Immature natural killer cell (primary cell): Measurements from ENCODE around the gene TULP4. TPM values are rescaled to one million over a fixed set of nuclear protein-coding genes. Genes with fewer than 3 reads are reported as not detected.
"Not testable (repeated sequence)": the region's sequence is repeated elsewhere in the genome, so short reads cannot be mapped to it uniquely, and the experiment has no call there.

Experiments
- DNase-seq, 3 donors: peaks; one replicate each; pipeline ENCODE4 v3.0.0; 2022; ENCODE audit warnings: mixed read lengths in 1 of 3
- H3K27ac Mint-ChIP-seq, 6 donors: one replicate each; pipeline ENCODE4 v1.8.0; 2020; ENCODE audit warnings: mixed read lengths in 6 of 6, mild to moderate bottlenecking in 5 of 6, inconsistent platforms in 4 of 6, moderate library complexity in 3 of 6
- H3K27me3 Mint-ChIP-seq, 3 donors: one replicate each; pipeline ENCODE4 v1.8.0; 2020 to 2021; ENCODE audit warnings: low read depth in 3 of 3, mild to moderate bottlenecking in 3 of 3, mixed read lengths in 3 of 3, moderate library complexity in 3 of 3, inconsistent platforms in 1 of 3
- H3K36me3 Mint-ChIP-seq, 3 donors: one replicate each; pipeline ENCODE4 v1.8.0; 2020; ENCODE audit warnings: mixed read lengths in 3 of 3, inconsistent platforms in 2 of 3, mild to moderate bottlenecking in 2 of 3
- H3K4me1 Mint-ChIP-seq, 2 donors: one replicate each; pipeline ENCODE4 v1.8.0; 2020; ENCODE audit warnings: inconsistent platforms in 2 of 2, mild to moderate bottlenecking in 2 of 2, mixed read lengths in 2 of 2, moderate library complexity in 1 of 2
- H3K4me3 Mint-ChIP-seq, 5 donors: one replicate each; pipeline ENCODE4 v1.8.0; 2020; ENCODE audit warnings: mild to moderate bottlenecking in 5 of 5, mixed read lengths in 5 of 5, inconsistent platforms in 3 of 5, moderate library complexity in 3 of 5
- H3K9me3 Mint-ChIP-seq, 6 donors: one replicate each; pipeline ENCODE4 v1.8.0; 2020; ENCODE audit warnings: mild to moderate bottlenecking in 6 of 6, mixed read lengths in 6 of 6, inconsistent platforms in 4 of 6, moderate library complexity in 3 of 6
- polyA plus RNA-seq, 3 donors: library from polyadenylated mRNA; unstranded; fragments of 300-500 nt; fragmentation: Illumina TruSeq; gene quantifications; one replicate each; pipeline ENCODE4 v1.2.3, GENCODE V29; 2021

TULP4 gene
- polyA plus RNA-seq, 3 donors from 2014 or later: 19.0 to 46.9 (median 22.2) TPM

DNA sequence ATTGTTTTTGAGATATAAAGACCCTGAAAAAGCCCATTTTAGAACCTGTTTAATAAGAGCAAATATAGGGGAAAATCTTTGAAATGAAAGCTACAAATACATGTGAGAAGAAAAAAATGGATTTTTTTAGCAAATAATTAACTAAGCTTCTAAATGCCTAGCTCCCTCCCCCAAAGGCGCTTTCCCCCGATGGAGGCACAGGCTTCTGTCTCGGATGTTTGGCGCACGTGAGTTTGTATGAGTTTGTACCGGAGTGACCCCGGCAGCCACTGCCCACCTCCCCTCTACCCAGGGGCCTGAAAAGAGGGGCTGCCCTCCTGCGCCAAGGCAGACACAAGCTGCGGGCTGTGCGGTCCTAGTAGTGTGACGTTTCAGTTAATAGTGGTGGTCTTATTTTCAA lies 197.2 kb downstream of the TULP4 start:
- H3K4me3 Mint-ChIP-seq: no peak overlapping the region
- H3K9me3 Mint-ChIP-seq: no peaks in the 10 kb centered on the region
- H3K36me3 Mint-ChIP-seq: peaks cover 4 to 31% (median 27%) of the 10 kb centered on the region in 3 donors
- H3K27ac Mint-ChIP-seq: no peak overlapping the region
- H3K27me3 Mint-ChIP-seq: peaks cover 0 to 2% (median 2%) of the 10 kb centered on the region in 3 donors
- DNase-seq: no peak
- peaks cover 14 to 15% of the 10 kb centered on the region in 2 donors for H3K4me1 Mint-ChIP-seq

DNA sequence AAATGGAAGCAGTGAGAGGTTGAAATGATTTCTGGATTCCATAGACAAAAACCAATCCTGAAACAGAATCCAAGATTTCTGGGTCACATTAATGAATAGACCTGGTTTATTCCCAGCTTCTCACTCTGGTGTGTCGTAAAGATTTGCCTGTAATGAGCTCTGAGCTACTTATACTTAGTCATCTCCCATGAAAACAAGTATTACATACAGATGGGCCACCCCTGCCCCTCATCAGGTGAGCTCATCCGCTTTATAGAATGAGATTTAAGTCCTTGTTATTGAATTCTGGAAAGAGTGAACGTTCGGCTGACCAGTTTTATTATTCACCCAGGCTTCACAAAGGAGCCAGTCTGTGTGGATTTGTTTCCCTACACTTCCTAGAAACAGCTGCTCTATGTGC lies 200.5 kb downstream of the TULP4 start:
- H3K4me1 Mint-ChIP-seq: peaks cover 41 to 46% of the 10 kb centered on the region in 2 donors
- peaks cover 0 to 6% (median 1%) of the 10 kb centered on the region in 3 donors for H3K27me3 Mint-ChIP-seq
- peaks cover 0 to 9% (median 6%) of the 10 kb centered on the region in 3 donors for H3K36me3 Mint-ChIP-seq
- H3K4me3 Mint-ChIP-seq: no peak overlapping the region
- H3K9me3 Mint-ChIP-seq: no peaks in the 10 kb centered on the region
- no peak for DNase-seq
- no peak overlapping the region for H3K27ac Mint-ChIP-seq

DNA sequence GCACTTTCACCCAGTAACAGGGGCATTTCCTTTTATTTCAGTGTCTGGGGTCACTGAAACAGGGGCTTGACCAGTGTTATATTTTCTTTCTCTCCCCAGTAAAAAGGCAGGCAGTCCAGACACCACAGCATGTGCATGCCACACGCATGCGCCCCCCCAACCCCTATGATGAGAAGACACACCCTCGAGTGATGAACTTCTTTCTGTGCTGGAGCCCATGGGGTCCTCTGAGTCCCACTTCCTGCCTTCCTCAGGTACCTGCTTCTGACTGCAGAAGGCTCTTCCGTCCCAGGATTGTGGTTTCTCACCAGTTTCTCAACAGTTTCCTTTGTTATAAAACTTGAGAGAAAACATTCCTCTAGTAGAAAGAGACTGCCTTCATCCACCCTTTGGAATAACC lies 201.9 kb downstream of the TULP4 start:
- H3K4me3 Mint-ChIP-seq: peak overlapping the region; percentile 16 to 66 (median 42)
- peaks cover 3 to 10% (median 6%) of the 10 kb centered on the region in 3 donors for H3K27me3 Mint-ChIP-seq
- H3K9me3 Mint-ChIP-seq: no peaks in the 10 kb centered on the region
- DNase-seq: no peak
- peaks cover 0 to 3% (median 0%) of the 10 kb centered on the region in 3 donors for H3K36me3 Mint-ChIP-seq
- H3K27ac Mint-ChIP-seq: peak overlapping the region in 3 of 6 donors; percentile 10 to 67 (median 53)
- peaks cover 52 to 55% of the 10 kb centered on the region in 2 donors for H3K4me1 Mint-ChIP-seq

DNA sequence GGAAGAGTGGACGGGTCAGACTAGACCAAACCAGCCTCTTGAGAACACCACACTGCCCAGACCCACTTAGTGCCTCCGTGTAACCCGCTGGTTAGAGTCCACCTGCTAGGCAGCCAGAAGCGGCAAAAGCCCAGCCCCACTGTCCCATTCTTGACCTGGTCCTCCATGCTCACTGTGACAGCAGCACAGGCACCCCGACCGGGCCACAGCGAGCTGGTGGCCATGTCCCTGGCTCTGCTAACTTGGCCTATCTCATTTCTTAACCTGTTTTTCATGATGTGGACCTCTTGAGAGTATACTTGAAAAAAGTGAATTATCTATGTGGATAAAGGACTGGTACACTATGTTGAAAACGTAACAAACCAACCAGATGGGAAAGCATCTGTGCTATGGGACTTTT lies 202.7 kb downstream of the TULP4 start:
- Mint-ChIP-seq H3K9me3 (no peaks in the 10 kb centered on the region), H3K27me3 (peaks cover 3 to 15% (median 10%) of the 10 kb centered on the region in 3 donors), H3K4me1 (peaks cover 52 to 55% of the 10 kb centered on the region in 2 donors), H3K36me3 (peaks cover 0 to 3% (median 0%) of the 10 kb centered on the region in 3 donors), H3K27ac (peak overlapping the region in 3 of 6 donors; percentile 22 to 38 (median 38)), H3K4me3 (peak overlapping the region in 1 of 5 donors; percentile 66)
- DNase-seq: no peak

DNA sequence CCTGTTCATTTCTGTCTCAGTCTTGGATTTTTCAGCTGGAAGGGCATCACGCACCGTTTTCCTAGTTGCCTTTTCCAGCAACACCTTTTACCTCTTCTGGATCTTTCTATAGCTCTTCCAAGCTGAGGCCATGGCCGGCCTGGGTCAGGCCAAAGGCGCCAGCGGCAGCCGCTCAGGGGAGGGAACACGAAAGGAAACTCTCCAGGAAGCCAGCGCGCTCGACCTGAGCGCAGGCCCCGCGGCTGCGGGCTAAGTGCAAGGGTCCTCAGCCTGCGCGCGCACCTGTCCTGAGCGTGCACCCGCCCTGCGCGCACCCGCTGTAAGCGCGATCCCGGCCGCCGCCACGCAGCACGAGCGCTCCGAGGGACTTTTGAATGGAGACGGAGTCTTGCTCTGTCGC lies 203.8 kb downstream of the TULP4 start:
- Mint-ChIP-seq H3K4me1 (peaks cover 52 to 55% of the 10 kb centered on the region in 2 donors), H3K36me3 (no peaks in the 10 kb centered on the region), H3K27ac (no peak overlapping the region), H3K9me3 (no peaks in the 10 kb centered on the region), H3K27me3 (peaks cover 6 to 20% (median 12%) of the 10 kb centered on the region in 3 donors), H3K4me3 (peak overlapping the region in 2 of 5 donors; percentile 17 to 40)
- DNase-seq: no peak

DNA sequence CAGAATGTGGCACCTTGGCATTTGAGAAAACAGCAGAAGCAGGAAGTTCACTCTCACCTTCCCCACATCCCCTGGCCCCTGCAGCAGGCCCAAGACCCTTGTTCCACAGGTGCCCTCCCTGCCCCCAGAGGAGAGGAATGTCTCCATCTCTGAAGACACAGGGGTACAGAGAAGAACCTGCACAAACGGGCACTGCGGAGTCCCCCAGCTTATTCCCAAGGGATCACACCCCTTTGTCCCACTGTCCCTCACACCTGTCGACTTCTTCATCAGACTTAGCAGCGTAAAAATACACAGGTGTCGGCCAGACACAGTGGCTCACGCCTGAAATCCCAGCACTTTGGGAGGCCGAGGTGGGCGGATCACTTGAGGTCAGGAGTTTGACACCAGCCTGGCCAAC lies 204.8 kb downstream of the TULP4 start:
- Mint-ChIP-seq H3K9me3 (no peaks in the 10 kb centered on the region), H3K27ac (peak overlapping the region in 2 of 6 donors; percentile 45 to 83), H3K4me3 (peak overlapping the region in 4 of 5 donors; percentile 17 to 88 (median 78)), H3K27me3 (peaks cover 6 to 20% (median 12%) of the 10 kb centered on the region in 3 donors), H3K4me1 (peaks cover 52 to 55% of the 10 kb centered on the region in 2 donors), H3K36me3 (no peaks in the 10 kb centered on the region)
- no peak for DNase-seq

DNA sequence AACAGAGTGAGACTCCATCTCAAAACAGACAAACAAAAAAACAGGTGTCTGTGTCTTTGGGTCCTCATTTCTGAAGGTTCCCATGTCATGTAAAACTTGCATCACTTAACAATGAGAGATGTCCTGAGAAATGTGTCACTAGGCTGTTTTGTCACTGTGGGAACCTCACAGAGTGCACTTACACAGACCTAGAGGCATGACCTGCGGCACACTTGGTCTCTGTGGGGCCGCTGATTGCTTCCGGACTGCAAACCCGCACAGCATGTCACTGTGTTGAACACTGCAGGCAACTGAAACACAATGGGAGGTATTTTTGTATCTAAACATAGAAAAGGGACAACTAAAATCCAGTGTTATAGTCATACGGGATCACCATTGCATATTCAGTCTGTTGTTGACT lies 205.3 kb downstream of the TULP4 start:
- H3K36me3 Mint-ChIP-seq: no peaks in the 10 kb centered on the region
- peak overlapping the region in 4 of 6 donors; percentile 28 to 83 (median 60) for H3K27ac Mint-ChIP-seq
- H3K27me3 Mint-ChIP-seq: peaks cover 7 to 22% (median 14%) of the 10 kb centered on the region in 3 donors
- peak overlapping the region; percentile 74 to 88 (median 85) for H3K4me3 Mint-ChIP-seq
- peak in 2 of 3 donors; percentile 42 to 56 for DNase-seq
- peaks cover 52 to 55% of the 10 kb centered on the region in 2 donors for H3K4me1 Mint-ChIP-seq
- no peaks in the 10 kb centered on the region for H3K9me3 Mint-ChIP-seq

DNA sequence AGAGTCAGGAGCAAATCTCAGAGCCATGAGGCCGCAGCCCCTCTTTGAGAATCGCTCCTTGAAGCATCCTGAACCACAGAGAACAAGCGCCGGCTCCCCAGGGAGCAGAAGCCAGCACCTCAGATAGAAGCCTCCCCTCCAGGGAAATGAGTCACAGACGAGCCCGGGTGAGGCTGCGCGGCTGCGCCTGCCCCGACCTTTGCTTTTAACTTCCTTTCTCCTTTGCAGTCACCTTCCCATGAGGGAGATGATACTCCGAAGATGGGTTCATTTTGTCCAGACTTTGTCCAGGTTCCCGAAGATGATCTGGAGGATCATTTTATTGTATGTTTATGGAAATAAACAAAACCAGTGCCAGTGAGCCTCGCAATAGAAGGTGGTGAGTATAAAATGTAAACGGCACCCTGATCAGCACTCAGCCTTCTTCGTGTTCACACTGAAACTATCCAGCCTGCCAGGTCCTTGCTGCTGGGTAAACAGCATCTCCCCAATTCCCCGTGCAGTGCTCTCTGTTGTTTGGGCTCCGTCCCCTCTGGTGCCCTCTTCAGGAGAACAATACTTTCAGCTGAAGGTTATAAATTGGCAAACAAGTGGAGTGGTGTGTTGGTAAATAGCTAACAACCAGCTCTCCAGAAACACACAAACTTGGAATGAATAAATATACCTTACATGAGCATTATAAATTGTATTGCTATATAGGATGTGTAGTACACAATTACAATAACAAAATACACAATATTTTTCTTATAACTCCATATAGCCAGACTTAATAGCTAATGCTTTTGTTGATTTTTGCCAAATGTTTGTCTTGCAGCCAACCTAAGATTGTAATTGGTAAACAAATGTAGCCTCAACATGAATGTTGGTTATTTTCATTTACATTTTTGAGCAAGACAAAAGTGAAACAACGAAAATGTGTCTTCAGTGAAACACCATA lies 206.2 kb downstream of the TULP4 start:
- no peaks in the 10 kb centered on the region for H3K9me3 Mint-ChIP-seq
- peak in 2 of 3 donors; percentile 32 to 46 for DNase-seq
- H3K27ac Mint-ChIP-seq: peak overlapping the region; percentile 26 to 83 (median 68)
- H3K36me3 Mint-ChIP-seq: no peaks in the 10 kb centered on the region
- H3K4me3 Mint-ChIP-seq: peak overlapping the region; percentile 80 to 88 (median 85)
- H3K4me1 Mint-ChIP-seq: peaks cover 50 to 51% of the 10 kb centered on the region in 2 donors
- peaks cover 9 to 23% (median 14%) of the 10 kb centered on the region in 3 donors for H3K27me3 Mint-ChIP-seq

DNA sequence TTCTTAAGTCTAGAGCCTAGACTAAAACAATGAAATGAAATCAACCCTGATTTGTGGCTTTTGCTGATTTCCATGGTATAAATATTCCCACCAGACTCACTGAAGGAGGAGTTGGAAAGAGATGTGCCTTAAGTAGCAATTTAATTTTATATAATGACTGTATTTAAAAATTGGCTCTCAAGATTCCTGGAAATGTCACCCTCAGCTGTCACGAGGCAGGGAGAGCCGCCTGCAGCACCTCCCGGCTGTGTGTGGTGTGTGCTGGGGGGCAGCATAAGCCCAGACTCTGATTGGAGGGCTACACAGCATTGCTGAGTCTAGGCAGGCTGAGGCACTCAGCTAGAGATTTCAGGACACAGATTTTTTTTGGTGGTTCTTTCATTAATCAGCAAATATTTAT lies 207.0 kb downstream of the TULP4 start:
- Mint-ChIP-seq H3K4me1 (peaks cover 42 to 43% of the 10 kb centered on the region in 2 donors), H3K27me3 (peaks cover 12 to 28% (median 14%) of the 10 kb centered on the region in 3 donors), H3K9me3 (no peaks in the 10 kb centered on the region), H3K36me3 (no peaks in the 10 kb centered on the region), H3K4me3 (no peak overlapping the region), H3K27ac (no peak overlapping the region)
- no peak for DNase-seq

DNA sequence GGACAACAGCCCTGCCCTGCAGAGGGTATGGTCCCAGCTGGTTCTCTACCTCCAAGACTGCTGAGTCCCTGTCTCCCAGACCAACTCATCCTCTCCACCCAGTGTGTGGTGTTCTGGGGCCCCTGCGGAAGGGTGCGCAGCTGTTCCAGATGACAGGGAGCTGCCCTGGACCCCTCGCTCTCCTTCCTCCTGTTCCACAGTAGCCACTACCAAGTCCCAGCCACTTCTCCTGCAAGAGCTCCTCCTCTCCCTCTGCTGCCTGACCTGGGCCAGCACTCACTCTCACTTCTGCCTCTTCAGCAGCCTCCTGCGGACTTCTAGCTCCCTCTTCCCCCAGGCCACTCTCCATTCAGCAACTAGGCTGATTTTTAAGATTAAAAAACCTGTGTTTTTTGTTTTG lies 207.5 kb downstream of the TULP4 start:
- no peak for DNase-seq
- Mint-ChIP-seq H3K27ac (no peak overlapping the region), H3K4me1 (peaks cover 37 to 38% of the 10 kb centered on the region in 2 donors), H3K27me3 (peaks cover 12 to 30% (median 15%) of the 10 kb centered on the region in 3 donors), H3K36me3 (no peaks in the 10 kb centered on the region), H3K4me3 (peak overlapping the region in 2 of 5 donors; percentile 30 to 43), H3K9me3 (no peaks in the 10 kb centered on the region)

DNA sequence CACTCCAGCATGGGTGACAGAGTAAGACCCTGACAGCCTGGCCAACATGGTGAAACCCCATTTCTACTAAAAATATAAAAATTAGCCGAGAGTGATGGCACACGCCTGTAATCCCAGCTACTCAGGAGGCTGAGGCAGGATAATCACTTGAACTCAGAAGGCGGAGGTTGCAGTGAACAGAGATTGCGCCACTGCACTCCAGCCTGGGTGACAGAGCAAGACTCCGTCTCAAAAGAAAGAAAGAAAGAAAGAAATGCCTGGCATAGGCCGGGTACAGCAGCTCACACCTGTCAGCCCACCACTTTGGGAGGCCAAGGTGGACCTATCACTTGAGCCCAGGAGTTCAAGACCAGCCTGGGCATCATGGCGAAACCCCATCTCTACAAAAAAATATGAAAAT lies 208.7 kb downstream of the TULP4 start:
- Mint-ChIP-seq H3K27me3 (peaks cover 12 to 32% (median 16%) of the 10 kb centered on the region in 3 donors), H3K4me1 (peaks cover 25 to 26% of the 10 kb centered on the region in 2 donors)
- DNase-seq, H3K9me3 Mint-ChIP-seq, H3K4me3 Mint-ChIP-seq, H3K27ac Mint-ChIP-seq, H3K36me3 Mint-ChIP-seq: not testable (repeated sequence)

DNA sequence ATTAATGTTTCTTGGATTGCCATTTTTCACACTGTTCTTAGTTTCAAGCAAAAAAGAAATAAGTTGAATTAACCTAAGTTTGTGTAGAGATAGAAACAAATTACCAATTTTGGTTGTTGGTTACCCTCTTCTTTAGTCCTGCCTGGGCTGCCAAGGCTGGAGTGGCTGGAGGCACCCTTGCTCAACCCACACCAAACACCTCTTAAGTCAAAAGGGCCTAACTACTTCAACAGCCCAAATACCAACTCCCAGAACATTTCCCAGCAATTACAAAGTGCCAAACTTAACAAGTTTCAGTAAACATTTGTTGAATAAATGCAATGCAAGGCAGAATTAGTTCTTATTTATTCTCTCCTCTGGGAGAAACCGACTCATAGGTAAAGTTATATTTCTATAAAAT lies 209.5 kb downstream of the TULP4 start:
- Mint-ChIP-seq H3K9me3 (peaks cover 0 to 2% (median 0%) of the 10 kb centered on the region in 6 donors), H3K36me3 (no peaks in the 10 kb centered on the region), H3K4me1 (peaks cover 18 to 21% of the 10 kb centered on the region in 2 donors), H3K27me3 (peaks cover 14 to 31% (median 16%) of the 10 kb centered on the region in 3 donors), H3K4me3 (no peak overlapping the region), H3K27ac (no peak overlapping the region)
- no peak for DNase-seq

DNA sequence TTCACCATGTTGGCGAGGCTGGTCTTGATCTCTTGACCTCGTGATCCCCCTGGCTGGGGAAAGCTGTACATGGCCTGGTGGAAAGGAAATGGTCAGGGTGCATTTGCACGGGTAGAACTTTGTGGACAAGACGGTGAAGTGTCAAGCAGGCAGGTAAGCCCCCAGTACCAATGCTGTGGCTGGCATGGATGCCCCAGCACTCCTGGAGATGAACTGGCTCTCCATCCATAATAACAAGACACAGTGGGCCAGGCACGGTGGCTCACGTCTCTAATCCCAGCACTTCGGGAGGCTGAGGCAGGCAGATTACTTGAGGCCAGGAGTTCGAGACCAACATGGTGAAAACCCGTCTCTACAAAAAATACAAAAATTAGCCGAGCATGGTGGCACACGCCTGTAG lies 210.4 kb downstream of the TULP4 start:
- no peak for DNase-seq
- peaks cover 0 to 5% (median 2%) of the 10 kb centered on the region in 6 donors for H3K9me3 Mint-ChIP-seq
- H3K4me1 Mint-ChIP-seq: peaks cover 11 to 12% of the 10 kb centered on the region in 2 donors
- no peak overlapping the region for H3K4me3 Mint-ChIP-seq
- peaks cover 16 to 32% (median 16%) of the 10 kb centered on the region in 3 donors for H3K27me3 Mint-ChIP-seq
- H3K36me3 Mint-ChIP-seq: peaks cover 0 to 3% (median 0%) of the 10 kb centered on the region in 3 donors
- no peak overlapping the region for H3K27ac Mint-ChIP-seq

DNA sequence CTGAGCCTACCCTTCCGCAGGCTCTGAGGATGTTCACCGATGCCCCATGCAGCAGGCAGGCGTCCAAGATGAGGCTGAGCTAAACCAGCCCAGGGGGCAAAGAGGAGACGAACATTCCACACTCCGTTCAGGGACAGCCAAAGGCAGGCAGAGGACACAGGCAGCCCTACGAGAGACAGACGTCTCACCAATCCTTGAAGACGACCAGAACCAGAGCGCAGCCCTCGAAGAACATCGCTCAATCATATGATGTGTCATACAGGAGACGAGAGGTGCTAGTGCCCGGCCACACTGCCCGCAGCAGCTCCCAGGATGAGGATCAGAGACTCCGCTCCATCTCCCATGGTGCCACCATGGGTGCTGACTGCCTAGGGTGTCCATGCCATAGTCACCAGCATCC lies 212.0 kb downstream of the TULP4 start:
- Mint-ChIP-seq H3K9me3 (peaks cover 0 to 9% (median 3%) of the 10 kb centered on the region in 6 donors), H3K27me3 (peaks cover 13 to 36% (median 17%) of the 10 kb centered on the region in 3 donors), H3K36me3 (peaks cover 0 to 8% (median 0%) of the 10 kb centered on the region in 3 donors), H3K27ac (no peak overlapping the region), H3K4me1 (no peaks in the 10 kb centered on the region), H3K4me3 (no peak overlapping the region)
- no peak for DNase-seq
